Thyroid gland (tissue), 4 donors: ENCODE data around the gene ANKRD12. TPM values are rescaled to one million over a fixed set of nuclear protein-coding genes. Genes with fewer than 3 reads are reported as not detected.
"Not testable (repeated sequence)": the region's sequence is repeated elsewhere in the genome, so short reads cannot be mapped to it uniquely, and the experiment has no call there.

ENCODE experiments used
- DNase-seq, 2 donors: peaks; one replicate each; pipeline ENCODE4 v3.0.0-alpha.2; 2019
- H3K27ac ChIP-seq, 3 donors: fragments of 200-600 bp; sonication (generic); 1 replicate in 2 of 3; 2 replicates in 1 of 3; pipeline ENCODE4 v1.5.1; 2016 to 2019; ENCODE audit warnings: mild to moderate bottlenecking in 1 of 3, moderate library complexity in 1 of 3
- H3K27me3 ChIP-seq: fragments of 200-600 bp; sonication (generic); one replicate; pipeline ENCODE4 v1.5.1; 2019
- H3K36me3 ChIP-seq, 2 donors: fragments of 200-600 bp; sonication (generic); one replicate each; pipeline ENCODE4 v1.5.1; 2016 to 2019
- H3K4me1 ChIP-seq, 2 donors: fragments of 200-600 bp; sonication (generic); one replicate each; pipeline ENCODE4 v1.5.1; 2017 to 2019
- H3K4me3 ChIP-seq, 3 donors: fragments of 200-600 bp; sonication (generic); replicated peaks in 1 of 3; 1 replicate in 2 of 3; 2 replicates in 1 of 3; pipeline ENCODE4 v1.5.1; 2016; ENCODE audit warnings: mild to moderate bottlenecking in 1 of 3
- H3K9me3 ChIP-seq: fragments of 200-600 bp; sonication (generic); one replicate; pipeline ENCODE4 v1.5.1; 2017
- POLR2A ChIP-seq, 2 donors: fragments of 450-650 bp; IDR thresholded peaks; one replicate each; pipeline ENCODE4 v1.6.1; 2017; ENCODE audit warnings: antibody characterized with exemption in 2 of 2, mild to moderate bottlenecking in 2 of 2, moderate library complexity in 1 of 2
- WGBS, 2 donors: methylation state at CpG; one replicate each; pipeline ENCODE4 v1.1.5; 2017; 5-methylcytosine and 5-hydroxymethylcytosine counted together
- intact Hi-C: fragments of 100-400 bp; cut with DNase I; formaldehyde crosslinking; loops from one replicate; pipeline ENCODE4 v1.15.1; 2023
- total RNA-seq, 4 donors: library from RNA; depleted of rRNA; stranded (reverse); fragments of >200 nt; gene quantifications; one replicate each; pipeline ENCODE4 v1.2.3, GENCODE V29; 2016
- TF ChIP-seq, protein P1 (sequence below), 6 experiments: fragments of 200-600 bp in 3 of 6; fragments of 450-650 bp in 3 of 6; sonication (generic) in 3 of 6; IDR thresholded peaks; one replicate each; pipeline ENCODE4 v1.5.1; 2016 to 2019; ENCODE audit warnings: antibody characterized with exemption in 6 of 6, mild to moderate bottlenecking in 2 of 6, inconsistent platforms in 1 of 6, moderate library complexity in 1 of 6

ANKRD12 gene
- total RNA-seq, 4 donors from 2014 or later = 74.6 to 155 (median 109) TPM

GRCh38 chr18:9091066-9091476 is 45.5 kb upstream of the ANKRD12 start:
- no peak for DNase-seq
- no peaks in the 10 kb centered on the region for H3K9me3 ChIP-seq
- no peaks in the 10 kb centered on the region for H3K36me3 ChIP-seq
- WGBS, 2 donors = 92 to 93% methylated on average over 4 of the region's 4 CpGs
- H3K27ac ChIP-seq = no peak overlapping the region
- H3K4me1 ChIP-seq = peaks cover 0 to 20% of the 10 kb centered on the region in 2 donors
- H3K4me3 ChIP-seq = no peak overlapping the region
- TF ChIP-seq POLR2A (IDR thresholded peaks at IDR 0.05) = no peak
- TF ChIP-seq, protein P1, sequence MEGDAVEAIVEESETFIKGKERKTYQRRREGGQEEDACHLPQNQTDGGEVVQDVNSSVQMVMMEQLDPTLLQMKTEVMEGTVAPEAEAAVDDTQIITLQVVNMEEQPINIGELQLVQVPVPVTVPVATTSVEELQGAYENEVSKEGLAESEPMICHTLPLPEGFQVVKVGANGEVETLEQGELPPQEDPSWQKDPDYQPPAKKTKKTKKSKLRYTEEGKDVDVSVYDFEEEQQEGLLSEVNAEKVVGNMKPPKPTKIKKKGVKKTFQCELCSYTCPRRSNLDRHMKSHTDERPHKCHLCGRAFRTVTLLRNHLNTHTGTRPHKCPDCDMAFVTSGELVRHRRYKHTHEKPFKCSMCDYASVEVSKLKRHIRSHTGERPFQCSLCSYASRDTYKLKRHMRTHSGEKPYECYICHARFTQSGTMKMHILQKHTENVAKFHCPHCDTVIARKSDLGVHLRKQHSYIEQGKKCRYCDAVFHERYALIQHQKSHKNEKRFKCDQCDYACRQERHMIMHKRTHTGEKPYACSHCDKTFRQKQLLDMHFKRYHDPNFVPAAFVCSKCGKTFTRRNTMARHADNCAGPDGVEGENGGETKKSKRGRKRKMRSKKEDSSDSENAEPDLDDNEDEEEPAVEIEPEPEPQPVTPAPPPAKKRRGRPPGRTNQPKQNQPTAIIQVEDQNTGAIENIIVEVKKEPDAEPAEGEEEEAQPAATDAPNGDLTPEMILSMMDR (IDR thresholded peaks at IDR 0.05) = no peak
- H3K27me3 ChIP-seq = no peaks in the 10 kb centered on the region
- intact Hi-C loops = no loop called here

DNA sequence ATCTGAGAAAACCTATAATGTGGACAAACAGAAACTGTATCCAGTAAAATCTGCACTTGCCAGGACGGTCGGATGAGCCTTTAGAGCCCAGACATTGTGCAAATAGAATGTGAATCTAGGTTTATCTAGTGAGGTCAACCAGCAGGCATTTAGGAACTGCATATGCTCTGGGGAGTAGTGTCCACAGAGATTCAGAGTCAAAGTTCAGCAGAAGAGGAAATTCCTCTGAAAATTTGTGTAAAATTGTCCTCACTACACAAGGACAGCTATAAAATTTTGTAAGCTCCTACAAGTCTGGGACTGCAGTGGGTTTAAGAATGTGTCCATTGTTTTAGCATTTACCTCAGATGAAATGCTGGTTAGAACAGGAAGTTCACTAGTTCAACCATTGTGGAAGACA is 43.9 kb upstream of the ANKRD12 start:
- intact Hi-C loops = no loop called here
- no peak for TF ChIP-seq POLR2A (IDR thresholded peaks at IDR 0.05)
- TF ChIP-seq, protein P1 (IDR thresholded peaks at IDR 0.05) = no peak
- H3K9me3 ChIP-seq = no peaks in the 10 kb centered on the region
- no peaks in the 10 kb centered on the region for H3K27me3 ChIP-seq
- WGBS, 2 donors = 68 to 78% methylated on average over 2 of the region's 2 CpGs
- no peak overlapping the region for H3K27ac ChIP-seq
- no peak overlapping the region for H3K4me3 ChIP-seq
- DNase-seq = no peak
- peaks cover 0 to 20% of the 10 kb centered on the region in 2 donors for H3K4me1 ChIP-seq
- H3K36me3 ChIP-seq = no peaks in the 10 kb centered on the region

GRCh38 chr18:9093109-9093508 is 43.5 kb upstream of the ANKRD12 start:
- intact Hi-C loops, H3K9me3 ChIP-seq, H3K4me3 ChIP-seq, DNase-seq, H3K36me3 ChIP-seq, H3K27me3 ChIP-seq, H3K27ac ChIP-seq: not testable (repeated sequence)
- peaks cover 0 to 20% of the 10 kb centered on the region in 2 donors for H3K4me1 ChIP-seq
- 87 to 88% methylated on average over 3 of the region's 3 CpGs for WGBS, 2 donors

- intact Hi-C loops = no loop called here
- peaks cover 0 to 20% of the 10 kb centered on the region in 2 donors for H3K4me1 ChIP-seq
Measured at GRCh38 chr18:9094307-9095226, 42.0 kb upstream of the ANKRD12 start.

DNA sequence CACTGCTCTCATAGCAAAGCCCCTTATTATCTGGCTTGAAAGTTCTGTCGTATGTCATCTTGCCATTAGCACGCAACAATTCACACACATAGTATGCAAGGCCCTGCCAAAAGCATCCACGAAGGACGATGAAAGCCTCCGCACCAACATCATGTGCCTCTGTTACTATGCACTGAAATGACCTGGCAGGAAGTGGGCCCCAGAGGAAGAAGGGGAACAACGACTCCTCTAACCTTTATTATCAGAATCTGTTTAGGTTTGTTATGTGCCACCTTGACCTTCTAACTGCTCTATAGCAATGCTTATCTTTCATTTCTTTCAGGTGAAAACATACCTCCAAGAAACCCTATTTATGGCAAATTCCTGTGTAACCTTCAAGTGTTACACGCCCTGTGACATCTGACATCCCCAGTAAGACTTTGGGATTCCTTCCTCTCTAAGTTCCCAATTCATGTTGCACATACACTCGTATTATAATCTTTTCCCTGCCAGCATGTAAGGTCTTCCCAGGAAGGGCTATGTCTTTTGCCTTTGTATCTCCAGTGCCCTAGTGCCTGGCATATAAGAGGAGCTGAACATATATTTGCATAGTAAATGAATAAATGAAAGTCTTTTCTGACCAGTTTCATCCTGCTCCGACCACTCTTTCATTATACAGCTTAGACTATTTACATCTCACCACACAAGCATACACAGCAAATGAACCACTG is 41.1 kb upstream of the ANKRD12 start:
- Histone ChIP-seq H3K9me3 (no peaks in the 10 kb centered on the region), H3K4me1 (peaks cover 0 to 20% of the 10 kb centered on the region in 2 donors), H3K36me3 (no peaks in the 10 kb centered on the region), H3K4me3 (no peak overlapping the region), H3K27ac (peak overlapping the region in 2 of 3 donors; percentile 46 to 55), H3K27me3 (no peaks in the 10 kb centered on the region)
- intact Hi-C loops = no loop called here
- no peak for DNase-seq
- 76 to 81% methylated on average over 9 of the region's 9 CpGs for WGBS, 2 donors
- TF ChIP-seq, protein P1 (IDR thresholded peaks at IDR 0.05) = no peak
- no peak for TF ChIP-seq POLR2A (IDR thresholded peaks at IDR 0.05)

More at GRCh38 chr18:9094307-9095226, 42.0 kb upstream of the ANKRD12 start:
- H3K4me3 ChIP-seq = no peak overlapping the region
- no peak for TF ChIP-seq POLR2A (IDR thresholded peaks at IDR 0.05)
- TF ChIP-seq, protein P1 (IDR thresholded peaks at IDR 0.05) = no peak
- H3K27ac ChIP-seq = peak overlapping the region; percentile 43 to 55 (median 46)
- 50 to 55% methylated on average over 7 of the region's 7 CpGs for WGBS, 2 donors
- no peaks in the 10 kb centered on the region for H3K36me3 ChIP-seq
- no peak for DNase-seq
- H3K9me3 ChIP-seq = no peaks in the 10 kb centered on the region
- H3K27me3 ChIP-seq = no peaks in the 10 kb centered on the region
